ENCODE data around the gene COL10A1. TPM values are rescaled to one million over a fixed set of nuclear protein-coding genes. Genes with fewer than 3 reads are reported as not detected.
A peak's percentile ranks its signal among the peaks of the same experiment; 100 is the strongest.

The COL10A1 gene
- polyA plus RNA-seq, 2 of the 4 experiments (the other 2 are of a cell fraction), result not detected

GRCh38 chr6:116144605-116145004 lies 18.7 kb upstream of the COL10A1 start:
- no peak for DNase-seq (ENCODE audit: low read depth in 1 of 2, low spot score in 1 of 2)
- no peaks in the 10 kb centered on the region for H3K4me1 ChIP-seq
- no peak overlapping the region for H3K4me2 ChIP-seq
- no peak for ATAC-seq
- H3K4me3 ChIP-seq, result no peak overlapping the region
- H3K9me3 ChIP-seq, result no peaks in the 10 kb centered on the region
- FAIRE-seq, result no peak
- H3K27ac ChIP-seq, result no peak overlapping the region
- CTCF ChIA-PET, result no interaction called here
- WGBS (ENCODE audit: missing lambda C conversion rate), result 81% methylated on average over 3 of the region's 3 CpGs
- no peak for TF ChIP-seq RCOR1 (IDR thresholded peaks at IDR 0.05; ENCODE audit: low read depth, low read length)
- POLR2A ChIA-PET, result no interaction called here

- 87% methylated on average over 4 of the region's 4 CpGs for WGBS (ENCODE audit: missing lambda C conversion rate)
- no peak for TF ChIP-seq RARB (CRISPR knock-in tag; IDR thresholded peaks at IDR 0.05)
- TF ChIP-seq RNF2 (IDR thresholded peaks at IDR 0.05; ENCODE audit: borderline replicate concordance, low read depth), result no peak
- no peak for TF ChIP-seq BCL3 (IDR thresholded peaks at IDR 0.05)
- TF ChIP-seq CTCF (IDR thresholded peaks at IDR 0.05), result peak; percentile 15; the same call in 1 of the 3 replicates
- TF ChIP-seq GATA3 (IDR thresholded peaks at IDR 0.05; ENCODE audit: borderline replicate concordance), result no peak
- FAIRE-seq, result no peak
- ChIA-PET POLR2A (no interaction called here), CTCF (no interaction called here)
- DNase-seq (ENCODE audit: low read depth in 1 of 2, low spot score in 1 of 2), result peak in 1 of 2 experiments; percentile 9
- Histone ChIP-seq H3K4me2 (no peak overlapping the region), H3K9me3 (no peaks in the 10 kb centered on the region), H3K27ac (no peak overlapping the region), H3K4me1 (no peaks in the 10 kb centered on the region), H3K4me3 (no peak overlapping the region)
- ATAC-seq, result peak in 1 of 2 experiments; percentile 43; a peak in 1 of 6 replicates
Measured at GRCh38 chr6:116139917-116140316, 14.0 kb upstream of the COL10A1 start.

- H3K27ac ChIP-seq, result no peak overlapping the region
- no peaks in the 10 kb centered on the region for H3K4me1 ChIP-seq
- POLR2A ChIA-PET, result no interaction called here
- no peak for FAIRE-seq
- WGBS (ENCODE audit: missing lambda C conversion rate), result 89% methylated on average over 5 of the region's 5 CpGs
- no peak for DNase-seq (ENCODE audit: low read depth in 1 of 2, low spot score in 1 of 2)
- TF ChIP-seq POLR2A (IDR thresholded peaks at IDR 0.05; ENCODE audit: low read length), result no peak
- CTCF ChIA-PET, result interaction anchor here (1.1 kb wide), 1 partner anchor 16 kb away, joined by 3 read pairs; no protein-coding TSS in a partner anchor
- no peaks in the 10 kb centered on the region for H3K9me3 ChIP-seq
- no peak overlapping the region for H3K4me2 ChIP-seq
- H3K4me3 ChIP-seq, result no peak overlapping the region
- ATAC-seq, result no peak
Measured at GRCh38 chr6:116136933-116137340, 11.0 kb upstream of the COL10A1 start.

GRCh38 chr6:116136373-116136772 lies 10.4 kb upstream of the COL10A1 start:
- no peak for ATAC-seq
- ChIA-PET POLR2A (no interaction called here), CTCF (interaction anchor here (1.1 kb wide), 1 partner anchor 15 kb away, joined by 3 read pairs; no protein-coding TSS in a partner anchor)
- H3K4me1 ChIP-seq, result no peaks in the 10 kb centered on the region
- no peak for DNase-seq (ENCODE audit: low read depth in 1 of 2, low spot score in 1 of 2)
- no peak overlapping the region for H3K4me2 ChIP-seq
- no peak overlapping the region for H3K27ac ChIP-seq
- FAIRE-seq, result no peak
- no peak overlapping the region for H3K4me3 ChIP-seq
- 98% methylated on average over 1 of the region's 1 CpG for WGBS (ENCODE audit: missing lambda C conversion rate)
- H3K9me3 ChIP-seq, result no peaks in the 10 kb centered on the region
- no peak for TF ChIP-seq BHLHE40 (IDR thresholded peaks at IDR 0.05; ENCODE audit: low read depth, low read length)
- no peak for TF ChIP-seq SREBF2 (IDR thresholded peaks at IDR 0.05)
- TF ChIP-seq NFE2L2 (conservative IDR thresholded peaks at IDR 0.05; ENCODE audit: low read length), result no peak
- no peak for TF ChIP-seq FOXS1 (CRISPR knock-in tag; IDR thresholded peaks at IDR 0.05)
- no peak for TF ChIP-seq MAX (IDR thresholded peaks at IDR 0.05)
- no peak for TF ChIP-seq SMC3 (IDR thresholded peaks at IDR 0.05)

GRCh38 chr6:116133453-116133852 lies 7.5 kb upstream of the COL10A1 start:
- no peak overlapping the region for H3K27ac ChIP-seq
- FAIRE-seq (no peak), DNase-seq (ENCODE audit: low read depth in 1 of 2, low spot score in 1 of 2) (no peak), ATAC-seq (no peak)
- H3K4me2 ChIP-seq, result no peak overlapping the region
- TF ChIP-seq ESRRA (IDR thresholded peaks at IDR 0.05; ENCODE audit: borderline replicate concordance, low read length) (no peak), JUNB (IDR thresholded peaks at IDR 0.05) (no peak), HMGXB4 (CRISPR knock-in tag; IDR thresholded peaks at IDR 0.05; ENCODE audit: borderline replicate concordance) (no peak), FOXS1 (CRISPR knock-in tag; IDR thresholded peaks at IDR 0.05) (no peak), HDAC2 (IDR thresholded peaks at IDR 0.05) (no peak), PHF8 (IDR thresholded peaks at IDR 0.05; ENCODE audit: borderline replicate concordance, low read depth) (no peak), TFCP2L1 (CRISPR knock-in tag; IDR thresholded peaks at IDR 0.05) (no peak), PBX3 (IDR thresholded peaks at IDR 0.05) (no peak), BCL3 (IDR thresholded peaks at IDR 0.05) (no peak), NR3C1 (IDR thresholded peaks at IDR 0.05) (no peak)
- H3K4me1 ChIP-seq, result peaks cover under 1% of the 10 kb centered on the region; the same call in 1 of the 3 replicates
- H3K4me3 ChIP-seq, result no peak overlapping the region
- WGBS (ENCODE audit: missing lambda C conversion rate), result 94% methylated on average over 3 of the region's 3 CpGs
- ChIA-PET CTCF (interaction anchor here (0.8 to 1.0 kb wide), 2 partner anchors 10 to 22 kb away, joined by 3 read pairs; no protein-coding TSS in a partner anchor), POLR2A (no interaction called here)
- H3K9me3 ChIP-seq, result no peaks in the 10 kb centered on the region

All from A549 (cell line).